PFSK-1 (cell line): ENCODE measurements around the gene NPSR1.

Experiments
- POLR2AphosphoS5 ChIP-seq: IDR thresholded peaks from 2 replicates; pipeline ENCODE4 v1.6.1; 2012; ENCODE audit warnings: low read depth, mild to moderate bottlenecking, control low read depth, low read length, moderate library complexity
- SIN3A ChIP-seq: IDR thresholded peaks from 2 replicates; pipeline ENCODE4 v1.6.1; 2012; ENCODE audit warnings: mild to moderate bottlenecking, low read length, moderate library complexity, borderline replicate concordance; ENCODE audit not compliant: insufficient read depth
- TAF1 ChIP-seq: IDR thresholded peaks from 2 replicates; pipeline ENCODE4 v1.6.1; 2012; ENCODE audit warnings: low read length, control low read depth, borderline replicate concordance; ENCODE audit not compliant: insufficient read depth

DNA sequence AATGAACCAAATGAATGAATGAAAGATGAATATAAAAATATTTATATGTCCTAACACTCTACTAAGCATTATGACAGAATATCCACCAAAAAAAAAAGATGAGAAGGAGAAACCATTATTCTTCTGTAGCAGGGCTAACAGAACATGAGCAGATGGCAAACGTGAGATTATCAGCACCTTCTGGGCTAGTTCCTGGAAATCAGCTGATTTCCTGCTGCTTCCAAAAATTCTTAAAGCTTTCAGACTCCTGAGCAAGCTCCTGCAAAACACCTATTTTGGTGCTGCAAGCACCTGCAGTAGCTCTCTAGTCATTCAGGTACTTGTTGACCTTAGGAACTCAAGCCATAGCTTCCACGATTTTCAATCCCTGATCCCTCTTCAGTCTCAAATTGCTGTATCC lies 51.8 kb downstream of the NPSR1 start:
- no peak for TF ChIP-seq POLR2AphosphoS5
- no peak for TF ChIP-seq SIN3A
- TF ChIP-seq TAF1 = no peak
